ENCODE measurements around the gene PDPR.
"Not testable (repeated sequence)": the region's sequence is repeated elsewhere in the genome, so short reads cannot be mapped to it uniquely, and the experiment has no call there.

The PDPR gene

DNA sequence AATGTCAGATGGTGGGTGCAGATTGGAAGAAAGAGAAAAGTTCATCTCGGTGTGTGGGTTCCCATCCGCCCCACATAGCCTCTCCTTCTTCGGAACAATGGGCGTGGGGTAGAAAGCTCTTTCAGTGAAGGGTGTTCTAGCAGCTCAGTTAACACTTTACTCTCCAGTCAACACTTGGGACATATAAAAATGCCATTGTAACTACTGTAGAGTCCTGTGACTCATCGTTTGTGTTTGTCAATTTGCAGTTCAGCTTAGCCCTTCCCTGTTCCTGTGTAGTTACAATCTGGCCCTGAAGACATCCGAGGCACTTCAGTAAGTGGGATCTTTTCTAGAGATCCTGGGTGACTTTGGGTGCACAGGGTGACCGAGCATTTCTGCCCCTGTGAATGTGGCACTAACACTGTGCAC is 47.9 kb downstream of the PDPR start:
- no peak for DNase-seq (ENCODE audit: low read depth in 2 of 2)

DNA sequence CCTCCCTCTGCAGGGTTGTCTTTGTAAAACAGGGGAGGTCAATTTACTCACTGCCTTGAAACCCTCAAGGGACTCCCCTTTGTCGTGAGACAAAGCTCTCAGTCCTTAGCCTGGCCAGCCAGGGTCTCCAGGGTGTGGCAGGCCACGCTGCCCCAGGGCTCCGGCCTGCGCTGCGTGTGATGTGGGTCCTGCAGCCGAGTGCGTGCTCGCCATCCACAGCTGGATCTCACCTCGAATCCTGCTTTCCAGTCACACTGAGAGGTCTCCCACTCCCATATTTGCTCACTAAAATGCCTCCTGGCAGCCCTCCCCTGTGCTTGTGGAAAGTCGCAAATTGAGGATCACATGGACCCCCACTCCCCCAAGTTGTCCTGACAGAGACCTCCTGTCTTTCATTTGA is 49.5 kb downstream of the PDPR start:
- DNase-seq (ENCODE audit: low read depth in 2 of 2): no peak

GRCh38 chr16:70166688-70167087 is 52.6 kb downstream of the PDPR start:
- DNase-seq (ENCODE audit: low read depth in 2 of 2): not testable (repeated sequence)

DNA sequence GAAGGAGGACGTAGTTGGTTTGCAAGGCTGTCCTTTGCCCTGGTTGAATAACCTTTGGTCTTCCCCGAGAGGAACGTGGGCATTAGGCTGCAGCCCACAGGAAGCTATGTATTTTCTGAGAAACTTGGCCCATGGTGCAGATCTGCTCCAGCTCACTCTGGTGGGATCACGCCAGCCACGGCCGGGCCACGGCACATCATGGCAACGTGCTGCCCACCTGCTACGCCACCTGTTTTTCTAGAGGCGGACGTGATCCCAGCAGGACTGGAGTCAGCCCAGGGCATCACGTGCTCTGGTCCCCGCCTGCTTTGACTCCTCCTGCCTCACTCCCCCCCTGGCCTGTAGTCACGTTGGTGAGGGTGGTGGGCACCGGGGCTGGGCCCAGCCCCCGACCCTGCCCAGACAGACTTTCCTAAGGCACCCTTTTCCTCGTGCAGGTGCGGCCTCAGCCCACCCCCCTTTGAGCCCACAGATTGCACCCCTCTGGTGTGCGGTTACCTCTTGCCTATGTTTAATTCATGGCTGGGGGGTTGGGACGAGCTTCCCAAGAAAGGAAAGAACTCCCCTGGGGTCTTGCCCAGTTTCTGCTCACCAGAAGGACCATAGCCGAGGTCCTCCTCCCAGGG is 59.2 kb downstream of the PDPR start, which contains the start of gene CLEC18C:
Gene CLEC18C, plus strand, starts transcription at position 576 of the 626 bp plus-strand sequence. CDS start 492 bp downstream, outside the sequence.
- DNase-seq (ENCODE audit: low read depth in 2 of 2): not testable (repeated sequence)

DNA sequence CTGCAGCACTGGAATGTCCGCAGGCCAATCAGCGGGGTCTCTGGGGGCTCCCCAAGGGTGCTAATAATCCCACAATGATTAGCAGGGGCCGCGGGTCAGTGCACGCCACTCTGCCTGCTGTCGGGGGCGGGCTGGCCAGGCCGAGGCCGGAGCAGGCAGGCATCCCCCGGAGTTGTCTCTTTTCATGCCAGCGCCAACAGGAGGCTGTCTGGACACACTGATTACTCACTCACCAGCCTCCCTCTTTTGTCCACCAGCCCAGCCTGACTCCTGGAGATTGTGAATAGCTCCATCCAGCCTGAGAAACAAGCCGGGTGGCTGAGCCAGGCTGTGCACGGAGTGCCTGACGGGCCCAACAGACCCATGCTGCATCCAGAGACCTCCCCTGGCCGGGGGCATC is 59.8 kb downstream of the PDPR start:
- not testable (repeated sequence) for DNase-seq (ENCODE audit: low read depth in 2 of 2)

GRCh38 chr16:70174387-70174932 is 60.3 kb downstream of the PDPR start:
- DNase-seq (ENCODE audit: low read depth in 2 of 2): not testable (repeated sequence)

DNA sequence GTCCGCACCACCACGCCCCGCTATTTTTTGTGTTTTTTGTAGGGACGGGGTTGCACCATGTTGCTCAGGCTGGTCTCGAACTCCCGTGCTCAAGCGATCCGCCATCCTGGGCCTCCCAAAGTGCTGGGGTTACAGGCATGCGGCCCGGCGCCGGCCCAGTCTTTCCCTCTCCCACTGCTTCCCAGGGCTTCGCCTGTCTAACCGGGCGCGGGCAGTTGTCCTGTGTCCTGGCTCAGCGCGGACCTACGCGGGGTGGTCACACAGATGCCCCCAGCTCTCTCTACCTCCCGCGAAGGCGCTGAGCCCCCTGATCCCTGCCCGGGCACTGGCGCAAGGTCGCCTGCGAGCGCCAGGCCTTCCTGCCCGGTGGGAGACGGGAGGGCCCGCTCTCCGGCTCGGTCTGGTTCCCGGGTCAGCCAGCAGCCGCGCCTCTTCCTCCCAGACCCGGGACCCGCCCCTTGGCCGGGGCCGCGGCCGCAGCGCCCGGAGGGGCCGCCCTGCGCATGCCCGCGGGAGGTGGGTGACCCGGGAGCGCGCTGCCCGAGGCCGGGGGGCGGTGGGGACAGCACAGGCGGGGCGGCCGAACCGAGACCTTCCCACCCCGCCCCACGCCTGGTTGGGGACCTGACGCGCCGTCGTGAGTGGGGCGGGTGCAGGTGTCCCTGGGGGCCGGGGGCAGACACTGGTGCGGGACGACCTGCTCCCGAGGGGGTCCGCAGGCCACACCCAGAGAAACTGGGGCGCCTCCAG is 73.9 kb downstream of the PDPR start:
- DNase-seq (ENCODE audit: low read depth in 2 of 2): not testable (repeated sequence)

DNA sequence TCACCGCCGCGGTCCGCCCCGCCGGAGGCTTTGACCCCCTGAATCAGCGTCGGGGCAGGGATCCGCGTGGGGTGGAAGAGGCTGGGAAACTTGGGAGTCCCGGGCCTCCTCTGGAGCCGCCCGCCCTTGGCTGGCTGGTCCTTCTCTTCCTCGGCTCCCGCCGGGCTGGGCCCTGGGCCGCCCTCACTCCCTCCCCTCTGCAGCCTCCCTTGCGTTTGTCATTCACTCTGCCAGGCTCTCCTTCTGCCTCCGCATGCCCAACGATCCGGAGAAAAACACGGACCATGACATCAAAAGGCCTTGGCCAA is 74.4 kb downstream of the PDPR start:
- DNase-seq (ENCODE audit: low read depth in 2 of 2): not testable (repeated sequence)

DNA sequence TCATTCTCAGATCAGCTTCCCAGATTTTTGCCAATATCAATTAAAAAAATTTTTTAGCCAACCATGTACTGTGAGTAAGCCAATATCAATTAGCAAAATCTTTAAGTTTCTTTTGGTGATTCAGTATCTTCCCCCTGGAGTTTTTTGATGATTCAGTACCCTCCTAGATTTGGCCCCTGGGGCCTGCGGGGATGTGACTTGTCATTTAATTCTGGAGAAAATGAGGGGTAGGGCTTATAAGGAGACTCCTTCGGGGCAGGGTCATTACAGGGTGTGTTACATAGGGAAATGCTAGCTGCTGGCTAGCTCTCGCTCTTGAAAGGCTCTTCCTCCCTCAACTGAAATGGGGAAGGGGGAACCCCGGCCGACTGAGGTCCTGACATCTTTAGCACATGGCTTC is 76.4 kb downstream of the PDPR start:
- not testable (repeated sequence) for DNase-seq (ENCODE audit: low read depth in 2 of 2)

DNA sequence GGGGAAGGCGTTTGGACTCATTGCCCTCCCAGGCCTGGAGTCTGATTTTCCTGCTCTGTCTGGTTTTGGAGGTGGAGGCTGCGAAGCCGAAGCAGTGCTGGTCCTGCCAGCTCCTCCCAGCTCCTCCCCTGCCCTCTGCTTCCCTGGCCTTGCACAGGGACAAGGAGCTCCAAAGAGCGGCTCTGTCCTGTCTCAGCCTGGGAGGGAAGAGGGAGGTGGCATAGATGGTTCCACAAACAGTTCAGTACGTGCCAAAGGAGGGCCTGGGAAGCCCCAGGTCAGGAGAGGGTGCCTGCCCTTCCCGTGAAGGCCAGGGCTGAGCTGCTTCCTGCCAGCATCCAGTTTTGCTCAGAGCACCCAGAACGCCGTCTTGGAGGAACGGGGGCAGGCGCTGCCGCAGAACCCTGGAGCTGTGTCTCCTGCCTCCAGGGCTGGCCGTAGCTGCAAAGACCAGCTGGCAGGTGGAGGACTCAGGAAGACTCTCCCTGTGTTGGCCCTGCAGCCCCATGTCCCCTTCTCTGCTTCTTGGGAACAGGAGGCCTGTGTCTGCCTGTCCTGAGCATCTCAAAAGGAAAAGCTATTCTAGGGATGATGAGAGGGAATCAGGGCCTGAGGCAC is 82.7 kb downstream of the PDPR start:
- DNase-seq (ENCODE audit: low read depth in 2 of 2): not testable (repeated sequence)

DNA sequence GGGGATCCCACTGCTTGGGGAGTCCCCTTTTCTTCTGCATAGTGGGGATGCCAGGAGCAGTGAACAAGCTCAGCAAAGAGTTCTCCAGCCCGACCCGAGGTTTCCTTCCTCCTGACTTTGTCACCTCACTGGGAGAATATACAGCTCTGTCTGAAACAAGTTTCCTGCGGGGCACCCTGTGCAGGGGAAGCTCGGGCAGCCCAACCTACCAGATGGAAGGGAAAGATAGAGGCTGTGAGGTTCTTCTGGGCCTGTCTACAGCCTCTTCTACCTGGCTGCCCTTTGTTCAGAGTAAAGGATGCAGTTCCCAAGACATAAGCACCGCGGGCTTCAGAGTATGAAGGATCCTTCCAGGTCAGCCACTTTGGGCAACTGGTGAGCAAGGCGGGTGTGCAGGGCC is 83.5 kb downstream of the PDPR start:
- DNase-seq (ENCODE audit: low read depth in 2 of 2): not testable (repeated sequence)

- not testable (repeated sequence) for DNase-seq (ENCODE audit: low read depth in 2 of 2)
Observed at GRCh38 chr16:70198230-70198629, 84.1 kb downstream of the PDPR start.

DNA sequence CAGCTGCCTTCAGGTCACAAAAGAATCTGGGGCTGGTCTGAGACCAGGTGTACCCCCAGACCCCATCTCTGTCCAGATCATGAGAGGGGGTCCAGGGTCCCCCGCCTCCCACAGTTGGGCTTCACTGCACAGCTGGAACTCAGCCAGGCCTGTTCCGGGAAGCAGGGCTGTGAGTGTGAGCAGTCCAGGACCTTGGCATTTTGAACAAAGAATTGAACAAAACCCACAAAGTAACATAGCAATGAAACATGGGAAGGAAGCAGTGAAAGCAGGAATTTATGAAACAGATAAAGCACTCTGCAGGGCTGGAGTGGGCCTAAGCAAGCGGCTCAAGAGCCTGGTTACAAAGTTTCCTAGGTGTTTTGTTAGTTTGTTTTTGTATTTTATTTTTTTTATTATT is 84.5 kb downstream of the PDPR start:
- not testable (repeated sequence) for DNase-seq (ENCODE audit: low read depth in 2 of 2)

GRCh38 chr16:70199170-70199569 is 85.0 kb downstream of the PDPR start:
- DNase-seq (ENCODE audit: low read depth in 2 of 2): not testable (repeated sequence)

DNA sequence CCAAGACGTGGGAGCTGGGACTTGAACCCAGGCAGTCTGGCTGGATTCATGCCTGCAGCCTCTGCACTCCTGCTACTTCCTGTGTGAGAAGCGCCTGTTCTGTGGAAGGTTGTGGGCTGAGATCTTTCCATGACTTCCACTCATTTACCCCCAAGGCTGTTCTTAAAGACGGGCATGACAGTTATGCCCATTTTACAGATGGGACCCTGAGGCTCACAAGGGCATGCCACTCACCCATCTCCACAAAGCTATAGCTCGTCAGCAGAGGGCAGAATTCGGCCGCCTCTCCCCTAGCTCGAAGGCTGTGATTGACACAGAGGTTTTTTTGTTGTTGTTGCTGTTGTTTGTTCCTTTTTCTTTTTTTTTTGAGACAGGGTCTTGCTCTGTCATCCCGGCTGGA is 85.9 kb downstream of the PDPR start:
- DNase-seq (ENCODE audit: low read depth in 2 of 2): not testable (repeated sequence)

- DNase-seq (ENCODE audit: low read depth in 2 of 2): not testable (repeated sequence)
Observed at GRCh38 chr16:70203508-70203907, 89.4 kb downstream of the PDPR start.

GRCh38 chr16:70204010-70204409 is 89.9 kb downstream of the PDPR start:
- not testable (repeated sequence) for DNase-seq (ENCODE audit: low read depth in 2 of 2)

DNA sequence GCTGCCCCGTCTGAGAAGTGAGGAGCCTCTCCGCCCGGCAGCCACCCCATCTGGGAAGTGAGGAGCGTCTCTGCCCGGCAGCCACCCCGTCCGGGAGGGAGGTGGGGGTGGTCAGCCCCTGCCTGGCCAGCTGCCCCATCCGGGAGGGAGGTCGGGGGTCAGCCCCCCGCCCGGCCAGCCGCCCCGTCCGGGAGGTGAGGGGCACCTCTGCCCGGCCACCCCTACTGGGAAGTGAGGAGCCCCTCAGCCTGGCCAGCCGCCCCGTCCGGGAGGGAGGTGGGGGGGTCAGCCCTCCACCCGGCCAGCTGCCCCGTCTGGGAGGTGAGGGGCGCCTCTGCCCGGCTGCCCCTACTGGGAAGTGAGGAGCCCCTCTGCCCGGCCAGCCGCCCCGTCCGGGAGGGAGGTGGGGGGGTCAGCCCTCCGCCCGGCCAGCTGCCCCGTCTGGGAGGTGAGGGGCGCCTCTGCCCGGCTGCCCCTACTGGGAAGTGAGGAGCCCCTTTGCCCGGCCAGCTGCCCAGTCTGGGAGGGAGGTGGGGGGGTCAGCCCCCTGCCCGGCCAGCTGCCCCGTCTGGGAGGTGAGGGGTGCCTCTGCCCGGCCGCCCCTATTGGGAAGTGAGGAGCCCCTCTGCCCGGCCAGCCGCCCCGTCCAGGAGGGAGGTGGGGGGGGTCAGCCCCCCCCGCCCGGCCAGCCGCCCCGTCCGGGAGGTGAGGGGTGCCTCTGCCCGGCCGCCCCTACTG is 90.7 kb downstream of the PDPR start:
- DNase-seq (ENCODE audit: low read depth in 2 of 2): not testable (repeated sequence)

- DNase-seq (ENCODE audit: low read depth in 2 of 2): not testable (repeated sequence)
Observed at GRCh38 chr16:70206382-70206781, 92.2 kb downstream of the PDPR start.

All from stimulated activated CD8-positive, alpha-beta memory T cell treated with anti-CD3 and anti-CD28 coated beads, Interleukin-2, amount 100 ng/mL, for 1 hour (primary cell).